Osteoblast (primary cell): ENCODE measurements around the gene NUDT9. TPM values are rescaled to one million over a fixed set of nuclear protein-coding genes. Genes with fewer than 3 reads are reported as not detected.

ENCODE experiments used
- DNase-seq: peaks from one replicate; pipeline ENCODE4 v3.0.0; 2011; ENCODE audit warnings: low spot score, mixed read lengths; ENCODE audit not compliant: insufficient read length; ENCODE audit errors: missing footprints
- H2AFZ ChIP-seq: 2 replicates; pipeline ENCODE4 v1.6.0; 2011; ENCODE audit warnings: mild to moderate bottlenecking, low read length
- H3K27ac ChIP-seq: 2 replicates; pipeline ENCODE4 v1.5.1; 2011; ENCODE audit warnings: mild to moderate bottlenecking, low read depth, low read length, moderate library complexity
- H3K27me3 ChIP-seq: 2 replicates; pipeline ENCODE4 v1.6.0; 2012; ENCODE audit warnings: mild to moderate bottlenecking, control low read depth, inconsistent platforms, low read length, moderate library complexity; ENCODE audit not compliant: insufficient read depth
- H3K36me3 ChIP-seq: 2 replicates; pipeline ENCODE4 v1.5.1; 2011; ENCODE audit warnings: mild to moderate bottlenecking, low read length, control low read depth, moderate library complexity; ENCODE audit not compliant: insufficient read depth
- H3K4me1 ChIP-seq: 2 replicates; pipeline ENCODE4 v1.5.1; 2011; ENCODE audit warnings: mild to moderate bottlenecking, low read length, control low read depth, moderate library complexity; ENCODE audit not compliant: insufficient read depth
- H3K4me2 ChIP-seq: 2 replicates; pipeline ENCODE4 v1.6.0; 2011; ENCODE audit warnings: mild to moderate bottlenecking, low read length; ENCODE audit not compliant: insufficient read depth
- H3K4me3 ChIP-seq: fragments of 200-600 bp; sonication (generic); 3 replicates; pipeline ENCODE4 v1.5.1; 2012; ENCODE audit warnings: mild to moderate bottlenecking, low read length, inconsistent platforms; ENCODE audit not compliant: insufficient read depth
- H3K79me2 ChIP-seq: 2 replicates; pipeline ENCODE4 v1.6.0; 2012; ENCODE audit warnings: mild to moderate bottlenecking, low read length, control low read depth, inconsistent platforms; ENCODE audit not compliant: insufficient read depth
- H3K9me3 ChIP-seq: 2 replicates; pipeline ENCODE4 v1.5.1; 2011; ENCODE audit warnings: low read depth, low read length, control low read depth
- H4K20me1 ChIP-seq: 2 replicates; pipeline ENCODE4 v1.6.0; 2012; ENCODE audit warnings: mild to moderate bottlenecking, low read length, control low read depth; ENCODE audit not compliant: insufficient read depth
- CTCF ChIP-seq: IDR thresholded peaks from 2 replicates; pipeline ENCODE4 v1.5.1; 2011; ENCODE audit warnings: mild to moderate bottlenecking, low read depth, low read length, moderate library complexity; ENCODE audit errors: extremely low read depth
- total RNA-seq: library from RNA; depleted of rRNA; stranded (reverse); fragments of >200 nt; gene quantifications from 2 replicates; pipeline ENCODE4 v1.2.3, GENCODE V29; 2012

The NUDT9 gene
- total RNA-seq, result 10.1 and 15.6 TPM in 2 replicates

GRCh38 chr4:87422104-87423052 lies at the start of gene NUDT9:
Gene NUDT9, plus strand, starts transcription at chr4:87422573. Its CDS starts 333 bp downstream, at chr4:87422906.
- peaks cover 21% of the 10 kb centered on the region for H3K4me1 ChIP-seq
- no peaks in the 10 kb centered on the region for H3K27me3 ChIP-seq

GRCh38 chr4:87375719-87376291 lies 46.6 kb upstream of the NUDT9 start:
- Histone ChIP-seq H3K27ac (peak overlapping the region; percentile 24), H3K79me2 (no peaks in the 10 kb centered on the region), H3K4me3 (no peak overlapping the region), H3K4me2 (no peak overlapping the region), H3K9me3 (no peaks in the 10 kb centered on the region), H4K20me1 (no peaks in the 10 kb centered on the region), H3K4me1 (peaks cover 11% of the 10 kb centered on the region), H3K27me3 (no peaks in the 10 kb centered on the region), H3K36me3 (no peaks in the 10 kb centered on the region), H2AFZ (no peak overlapping the region)
- DNase-seq, result peak; percentile 60
- TF ChIP-seq CTCF, result peak; percentile 73

More at GRCh38 chr4:87422104-87423052, at the start of gene NUDT9:
- peak; percentile 87 for DNase-seq
- Histone ChIP-seq H3K9me3 (no peaks in the 10 kb centered on the region), H3K4me2 (peak within 1 kb of the TSS; percentile 97), H3K79me2 (peaks cover 54% of the 10 kb centered on the region), H2AFZ (peak within 1 kb of the TSS; percentile 95), H3K36me3 (no peaks in the 10 kb centered on the region), H3K4me3 (peak within 1 kb of the TSS; percentile 98), H3K27ac (peak within 1 kb of the TSS; percentile 93), H4K20me1 (peaks cover 3% of the 10 kb centered on the region)
- TF ChIP-seq CTCF, result no peak

- Histone ChIP-seq H3K79me2 (no peaks in the 10 kb centered on the region), H3K4me1 (peaks cover 11% of the 10 kb centered on the region), H4K20me1 (no peaks in the 10 kb centered on the region), H3K4me2 (no peak overlapping the region), H2AFZ (no peak overlapping the region), H3K4me3 (no peak overlapping the region), H3K9me3 (no peaks in the 10 kb centered on the region), H3K36me3 (no peaks in the 10 kb centered on the region), H3K27ac (no peak overlapping the region), H3K27me3 (no peaks in the 10 kb centered on the region)
- no peak for DNase-seq
- TF ChIP-seq CTCF, result no peak
Measured at GRCh38 chr4:87377816-87378215, 44.6 kb upstream of the NUDT9 start.

- Histone ChIP-seq H3K4me3 (no peak overlapping the region), H2AFZ (no peak overlapping the region), H3K4me1 (no peaks in the 10 kb centered on the region), H3K4me2 (no peak overlapping the region), H4K20me1 (no peaks in the 10 kb centered on the region), H3K27me3 (no peaks in the 10 kb centered on the region), H3K79me2 (peaks cover 7% of the 10 kb centered on the region), H3K27ac (no peak overlapping the region), H3K9me3 (no peaks in the 10 kb centered on the region), H3K36me3 (no peaks in the 10 kb centered on the region)
- no peak for TF ChIP-seq CTCF
- DNase-seq, result no peak
Measured at GRCh38 chr4:87382116-87382515, 40.3 kb upstream of the NUDT9 start.
